Endodermal cell (in vitro differentiated cells): ENCODE results near the gene LRRC7. TPM values are rescaled to one million over a fixed set of nuclear protein-coding genes. Genes with fewer than 3 reads are reported as not detected.

ENCODE experiments used
- DNase-seq: peaks from one replicate; pipeline ENCODE4 v3.0.0-alpha.2; 2017
- H3K27ac ChIP-seq: 2 replicates; pipeline ENCODE4 v1.5.1; 2013; ENCODE audit warnings: mild to moderate bottlenecking, low read depth, low read length, moderate library complexity
- H3K27me3 ChIP-seq: 2 replicates; pipeline ENCODE4 v1.6.1; 2013; ENCODE audit warnings: mild to moderate bottlenecking, low read length, moderate library complexity; ENCODE audit not compliant: insufficient read depth, control insufficient read depth, poor library complexity, severe bottlenecking
- H3K36me3 ChIP-seq: 2 replicates; pipeline ENCODE4 v1.7.0; 2013; ENCODE audit warnings: mild to moderate bottlenecking, low read length, moderate library complexity; ENCODE audit not compliant: control insufficient read depth, insufficient read depth
- H3K4me1 ChIP-seq: one replicate; pipeline ENCODE4 v1.7.0; 2013; ENCODE audit warnings: low read length; ENCODE audit not compliant: control insufficient read depth, insufficient read depth
- H3K4me3 ChIP-seq: 2 replicates; pipeline ENCODE4 v1.5.1; 2013; ENCODE audit warnings: mild to moderate bottlenecking, low read length, moderate library complexity
- H3K9ac ChIP-seq: 2 replicates; pipeline ENCODE4 v1.6.1; 2013; ENCODE audit warnings: mild to moderate bottlenecking, low read length, moderate library complexity; ENCODE audit not compliant: poor library complexity, severe bottlenecking; ENCODE audit errors: extremely low read depth
- H3K9me3 ChIP-seq: 2 replicates; pipeline ENCODE4 v1.6.1; 2013; ENCODE audit warnings: mild to moderate bottlenecking, low read length, moderate library complexity; ENCODE audit not compliant: control insufficient read depth
- H3K27ac Mint-ChIP-seq: 2 replicates; pipeline ENCODE4 v1.8.0; 2020; ENCODE audit warnings: mixed read lengths
- H3K27me3 Mint-ChIP-seq: 2 replicates; pipeline ENCODE4 v1.8.0; 2021; ENCODE audit warnings: mild to moderate bottlenecking, mixed read lengths; ENCODE audit not compliant: insufficient read depth
- H3K36me3 Mint-ChIP-seq: 2 replicates; pipeline ENCODE4 v1.8.0; 2020; ENCODE audit warnings: low read depth, mixed read lengths
- H3K4me1 Mint-ChIP-seq: 2 replicates; pipeline ENCODE4 v1.8.0; 2020; ENCODE audit warnings: mixed read lengths
- H3K4me3 Mint-ChIP-seq: 2 replicates; pipeline ENCODE4 v1.8.0; 2020; ENCODE audit warnings: mild to moderate bottlenecking, moderate library complexity, mixed read lengths
- H3K9me3 Mint-ChIP-seq: 2 replicates; pipeline ENCODE4 v1.8.0; 2020; ENCODE audit warnings: mild to moderate bottlenecking, mixed read lengths
- CTCF ChIP-seq: fragments of 200-600 bp; sonication (generic); conservative IDR thresholded peaks from 2 replicates; pipeline ENCODE4 v1.5.0; 2021; ENCODE audit warnings: antibody characterized with exemption, mild to moderate bottlenecking
- WGBS, 2 experiments: methylation state at CpG; one replicate each; pipeline versions ENCODE4 v1.1.5 to v1.1.7; 2013; ENCODE audit warnings: missing lambda C conversion rate in 2 of 2, mixed read lengths in 1 of 2; ENCODE audit not compliant: insufficient coverage in 1 of 2, insufficient read length in 1 of 2; 5-methylcytosine and 5-hydroxymethylcytosine counted together
- total RNA-seq, 2 donors: library from RNA; stranded (reverse); fragmentation: NEBNext Ultra II Directional in 1 of 2; extraction: Animal tissue kit (Norgen Biotek cat#: 25700) in 1 of 2; gene quantifications; 2 replicates in 1 of 2; 3 replicates in 1 of 2; pipeline ENCODE4 v1.2.1, GENCODE V29; 2021

Gene LRRC7
- total RNA-seq, 2 donors from 2014 or later, result 1.4 to 2.2 TPM

GRCh38 chr1:69661686-69662085 lies 94.0 kb downstream of the LRRC7 start:
- Mint-ChIP-seq H3K27ac (no peak overlapping the region), H3K4me1 (no peaks in the 10 kb centered on the region), H3K36me3 (no peaks in the 10 kb centered on the region), H3K27me3 (no peaks in the 10 kb centered on the region), H3K9me3 (peaks cover 6% of the 10 kb centered on the region), H3K4me3 (no peak overlapping the region)
- TF ChIP-seq CTCF, result no peak
- Histone ChIP-seq H3K4me1 (no peaks in the 10 kb centered on the region), H3K9ac (no peak overlapping the region), H3K36me3 (no peaks in the 10 kb centered on the region), H3K9me3 (peaks cover 10% of the 10 kb centered on the region), H3K27ac (no peak overlapping the region), H3K4me3 (no peak overlapping the region), H3K27me3 (no peaks in the 10 kb centered on the region)
- WGBS, 2 experiments, result 83% methylated on average over 1 of the region's 1 CpG; no CpG with 5 or more reads in 1 of the 2 experiments
- DNase-seq, result no peak

- 94% methylated on average over 2 of the region's 2 CpGs; no CpG with 5 or more reads in 1 of the 2 experiments for WGBS, 2 experiments
- DNase-seq, result no peak
- Histone ChIP-seq H3K27me3 (no peaks in the 10 kb centered on the region), H3K9me3 (peaks cover 10% of the 10 kb centered on the region), H3K4me1 (no peaks in the 10 kb centered on the region), H3K27ac (no peak overlapping the region), H3K36me3 (no peaks in the 10 kb centered on the region), H3K4me3 (no peak overlapping the region), H3K9ac (no peak overlapping the region)
- no peaks in the 10 kb centered on the region for H3K27me3 Mint-ChIP-seq
- TF ChIP-seq CTCF, result no peak
- H3K27ac Mint-ChIP-seq, result no peak overlapping the region
- H3K4me1 Mint-ChIP-seq, result no peaks in the 10 kb centered on the region
- H3K9me3 Mint-ChIP-seq, result peaks cover 6% of the 10 kb centered on the region
- no peak overlapping the region for H3K4me3 Mint-ChIP-seq
- no peaks in the 10 kb centered on the region for H3K36me3 Mint-ChIP-seq
Observed at GRCh38 chr1:69662321-69662720, 94.6 kb downstream of the LRRC7 start.

- Histone ChIP-seq H3K36me3 (no peaks in the 10 kb centered on the region), H3K4me3 (no peak overlapping the region), H3K27ac (no peak overlapping the region), H3K9me3 (no peaks in the 10 kb centered on the region), H3K9ac (no peak overlapping the region), H3K4me1 (no peaks in the 10 kb centered on the region), H3K27me3 (no peaks in the 10 kb centered on the region)
- Mint-ChIP-seq H3K4me3 (no peak overlapping the region), H3K27me3 (no peaks in the 10 kb centered on the region), H3K9me3 (no peaks in the 10 kb centered on the region), H3K27ac (no peak overlapping the region), H3K36me3 (no peaks in the 10 kb centered on the region), H3K4me1 (no peaks in the 10 kb centered on the region)
- TF ChIP-seq CTCF, result no peak
- no peak for DNase-seq
- WGBS, 2 experiments, result 91 to 94% methylated on average over 5 to 7 of the region's 7 CpGs
Observed at GRCh38 chr1:69671363-69672010, 103.8 kb downstream of the LRRC7 start.
